Measurements from ENCODE around the gene DICER1. TPM values are rescaled to one million over a fixed set of nuclear protein-coding genes. Genes with fewer than 3 reads are reported as not detected.

The DICER1 gene
- total RNA-seq, 1 experiment from 2014 or later = 32.7 TPM

DNA sequence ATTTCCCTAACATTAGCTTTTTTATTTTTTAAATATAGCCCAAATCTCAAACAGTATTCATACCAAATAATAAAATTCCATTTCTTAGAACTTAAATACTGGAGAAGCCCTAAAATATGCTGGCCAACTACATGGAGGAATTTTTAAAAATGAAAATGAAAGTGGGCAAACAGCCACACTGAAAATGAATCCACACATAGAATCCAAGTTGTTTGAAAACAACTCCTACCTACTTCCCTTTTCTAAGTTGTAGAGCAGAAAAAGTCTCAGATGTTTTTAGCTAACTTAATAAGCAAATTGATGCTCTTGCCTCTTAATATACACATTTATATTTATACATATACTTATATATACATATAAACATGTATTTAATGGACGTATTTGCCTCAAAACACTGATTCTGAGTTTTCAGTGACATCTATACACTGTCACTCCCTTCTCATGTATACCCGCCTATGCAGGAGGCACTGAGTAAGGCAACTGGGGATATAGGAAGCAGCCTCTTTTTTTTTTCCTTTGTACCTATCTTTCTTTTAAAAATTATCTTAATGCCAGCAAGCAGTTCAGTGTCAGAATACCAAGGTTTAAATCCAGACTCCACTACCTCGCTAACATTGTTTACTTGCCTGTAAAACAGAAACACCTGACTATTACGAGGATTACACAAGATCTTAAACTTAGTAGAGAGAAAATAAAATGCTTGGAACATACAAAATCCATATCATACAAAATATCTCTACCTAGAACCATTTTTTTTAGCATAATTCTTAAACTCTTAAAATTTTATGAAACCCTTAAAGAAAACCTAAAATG lies 13.3 kb downstream of the DICER1 start:
- no TSS peak for BruUV-seq (replicated peaks)
- intact Hi-C loops (cut with micrococcal nuclease; ENCODE audit: unreplicated experiment) (no loop called here), in situ Hi-C loops (cut with HindIII; ENCODE audit: low pct_unique_long_range_greater_than_20kb, low sequenced_read_pairs) (no loop called here)
- Histone ChIP-seq H3K27ac (ENCODE audit: low read length) (no peak overlapping the region), H3K36me3 (ENCODE audit: control insufficient read depth, insufficient read depth, low read length) (no peaks in the 10 kb centered on the region), H3K9me3 (ENCODE audit: control insufficient read depth, insufficient read depth, low read depth, low read length) (peaks cover 2% of the 10 kb centered on the region; the same call in 1 of the 2 replicates), H3K4me3 (ENCODE audit: low read depth in 2 of 2, low read length in 2 of 2) (no peak overlapping the region), H3K4me1 (ENCODE audit: control insufficient read depth, insufficient read depth, low read length) (peaks cover 11% of the 10 kb centered on the region), H3K27me3 (ENCODE audit: control insufficient read depth, insufficient read depth, low read length) (no peaks in the 10 kb centered on the region)
- ATAC-seq (no peak), DNase-seq (ENCODE audit: low read depth, low spot score) (no peak)
- POLR2A ChIA-PET = no interaction called here
- CTCF ChIA-PET = no interaction called here
- TF ChIP-seq TCF7L2 (IDR thresholded peaks at IDR 0.05; ENCODE audit: low read depth, low read length) (no peak), SIN3A (IDR thresholded peaks at IDR 0.05; ENCODE audit: borderline replicate concordance, insufficient read depth, low read depth, low read length) (no peak), POLR2AphosphoS5 (IDR thresholded peaks at IDR 0.05; ENCODE audit: low read depth, low read length) (no peak)
- TF ChIP-seq, protein P1, sequence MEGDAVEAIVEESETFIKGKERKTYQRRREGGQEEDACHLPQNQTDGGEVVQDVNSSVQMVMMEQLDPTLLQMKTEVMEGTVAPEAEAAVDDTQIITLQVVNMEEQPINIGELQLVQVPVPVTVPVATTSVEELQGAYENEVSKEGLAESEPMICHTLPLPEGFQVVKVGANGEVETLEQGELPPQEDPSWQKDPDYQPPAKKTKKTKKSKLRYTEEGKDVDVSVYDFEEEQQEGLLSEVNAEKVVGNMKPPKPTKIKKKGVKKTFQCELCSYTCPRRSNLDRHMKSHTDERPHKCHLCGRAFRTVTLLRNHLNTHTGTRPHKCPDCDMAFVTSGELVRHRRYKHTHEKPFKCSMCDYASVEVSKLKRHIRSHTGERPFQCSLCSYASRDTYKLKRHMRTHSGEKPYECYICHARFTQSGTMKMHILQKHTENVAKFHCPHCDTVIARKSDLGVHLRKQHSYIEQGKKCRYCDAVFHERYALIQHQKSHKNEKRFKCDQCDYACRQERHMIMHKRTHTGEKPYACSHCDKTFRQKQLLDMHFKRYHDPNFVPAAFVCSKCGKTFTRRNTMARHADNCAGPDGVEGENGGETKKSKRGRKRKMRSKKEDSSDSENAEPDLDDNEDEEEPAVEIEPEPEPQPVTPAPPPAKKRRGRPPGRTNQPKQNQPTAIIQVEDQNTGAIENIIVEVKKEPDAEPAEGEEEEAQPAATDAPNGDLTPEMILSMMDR (IDR thresholded peaks at IDR 0.05) = no peak
- TF ChIP-seq, protein P2, sequence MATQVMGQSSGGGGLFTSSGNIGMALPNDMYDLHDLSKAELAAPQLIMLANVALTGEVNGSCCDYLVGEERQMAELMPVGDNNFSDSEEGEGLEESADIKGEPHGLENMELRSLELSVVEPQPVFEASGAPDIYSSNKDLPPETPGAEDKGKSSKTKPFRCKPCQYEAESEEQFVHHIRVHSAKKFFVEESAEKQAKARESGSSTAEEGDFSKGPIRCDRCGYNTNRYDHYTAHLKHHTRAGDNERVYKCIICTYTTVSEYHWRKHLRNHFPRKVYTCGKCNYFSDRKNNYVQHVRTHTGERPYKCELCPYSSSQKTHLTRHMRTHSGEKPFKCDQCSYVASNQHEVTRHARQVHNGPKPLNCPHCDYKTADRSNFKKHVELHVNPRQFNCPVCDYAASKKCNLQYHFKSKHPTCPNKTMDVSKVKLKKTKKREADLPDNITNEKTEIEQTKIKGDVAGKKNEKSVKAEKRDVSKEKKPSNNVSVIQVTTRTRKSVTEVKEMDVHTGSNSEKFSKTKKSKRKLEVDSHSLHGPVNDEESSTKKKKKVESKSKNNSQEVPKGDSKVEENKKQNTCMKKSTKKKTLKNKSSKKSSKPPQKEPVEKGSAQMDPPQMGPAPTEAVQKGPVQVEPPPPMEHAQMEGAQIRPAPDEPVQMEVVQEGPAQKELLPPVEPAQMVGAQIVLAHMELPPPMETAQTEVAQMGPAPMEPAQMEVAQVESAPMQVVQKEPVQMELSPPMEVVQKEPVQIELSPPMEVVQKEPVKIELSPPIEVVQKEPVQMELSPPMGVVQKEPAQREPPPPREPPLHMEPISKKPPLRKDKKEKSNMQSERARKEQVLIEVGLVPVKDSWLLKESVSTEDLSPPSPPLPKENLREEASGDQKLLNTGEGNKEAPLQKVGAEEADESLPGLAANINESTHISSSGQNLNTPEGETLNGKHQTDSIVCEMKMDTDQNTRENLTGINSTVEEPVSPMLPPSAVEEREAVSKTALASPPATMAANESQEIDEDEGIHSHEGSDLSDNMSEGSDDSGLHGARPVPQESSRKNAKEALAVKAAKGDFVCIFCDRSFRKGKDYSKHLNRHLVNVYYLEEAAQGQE (IDR thresholded peaks at IDR 0.05; ENCODE audit: insufficient read depth in 1 of 2, low read depth in 2 of 2, low read length in 1 of 2) = no peak

DNA sequence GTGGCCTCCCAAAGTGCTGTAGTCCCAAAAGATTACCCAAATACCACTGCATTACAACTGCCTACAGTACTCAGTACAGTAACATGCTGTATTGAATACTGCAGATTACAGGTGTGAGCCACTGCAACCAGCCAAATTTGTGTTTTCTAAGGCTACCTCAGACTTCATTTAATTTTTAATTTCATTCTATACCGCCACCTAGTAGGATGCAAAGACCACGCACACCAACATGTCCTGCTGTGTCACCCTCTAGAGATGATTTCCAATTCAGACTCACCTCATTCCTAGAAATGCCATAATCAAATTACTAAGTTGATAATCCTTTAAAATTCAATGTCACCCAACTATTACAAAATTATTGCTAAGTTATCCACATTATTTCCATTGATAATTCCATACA lies 15.1 kb downstream of the DICER1 start:
- no peak for ATAC-seq
- Histone ChIP-seq H3K36me3 (ENCODE audit: control insufficient read depth, insufficient read depth, low read length) (no peaks in the 10 kb centered on the region), H3K27me3 (ENCODE audit: control insufficient read depth, insufficient read depth, low read length) (no peaks in the 10 kb centered on the region), H3K4me3 (ENCODE audit: low read depth in 2 of 2, low read length in 2 of 2) (no peak overlapping the region), H3K4me1 (ENCODE audit: control insufficient read depth, insufficient read depth, low read length) (peaks cover 11% of the 10 kb centered on the region), H3K27ac (ENCODE audit: low read length) (no peak overlapping the region), H3K9me3 (ENCODE audit: control insufficient read depth, insufficient read depth, low read depth, low read length) (peaks cover 2% of the 10 kb centered on the region; the same call in 1 of the 2 replicates)
- POLR2A ChIA-PET = no interaction called here
- intact Hi-C loops (cut with micrococcal nuclease; ENCODE audit: unreplicated experiment) = no loop called here
- no TSS peak for BruUV-seq (replicated peaks)
- DNase-seq (ENCODE audit: low read depth, low spot score) = no peak
- CTCF ChIA-PET = no interaction called here
- in situ Hi-C loops (cut with HindIII; ENCODE audit: low pct_unique_long_range_greater_than_20kb, low sequenced_read_pairs) = no loop called here
- TF ChIP-seq POLR2AphosphoS5 (IDR thresholded peaks at IDR 0.05; ENCODE audit: low read depth, low read length) = no peak
- TF ChIP-seq, protein P1 (IDR thresholded peaks at IDR 0.05) = 0 out of 2 replicates have a peak, but pooled peaks have one; percentile 5
